Measurements from ENCODE around the gene ABCC4. TPM values are rescaled to one million over a fixed set of nuclear protein-coding genes. Genes with fewer than 3 reads are reported as not detected.

Gene ABCC4
- total RNA-seq, 1 experiment from 2014 or later, result 17.0 TPM

DNA sequence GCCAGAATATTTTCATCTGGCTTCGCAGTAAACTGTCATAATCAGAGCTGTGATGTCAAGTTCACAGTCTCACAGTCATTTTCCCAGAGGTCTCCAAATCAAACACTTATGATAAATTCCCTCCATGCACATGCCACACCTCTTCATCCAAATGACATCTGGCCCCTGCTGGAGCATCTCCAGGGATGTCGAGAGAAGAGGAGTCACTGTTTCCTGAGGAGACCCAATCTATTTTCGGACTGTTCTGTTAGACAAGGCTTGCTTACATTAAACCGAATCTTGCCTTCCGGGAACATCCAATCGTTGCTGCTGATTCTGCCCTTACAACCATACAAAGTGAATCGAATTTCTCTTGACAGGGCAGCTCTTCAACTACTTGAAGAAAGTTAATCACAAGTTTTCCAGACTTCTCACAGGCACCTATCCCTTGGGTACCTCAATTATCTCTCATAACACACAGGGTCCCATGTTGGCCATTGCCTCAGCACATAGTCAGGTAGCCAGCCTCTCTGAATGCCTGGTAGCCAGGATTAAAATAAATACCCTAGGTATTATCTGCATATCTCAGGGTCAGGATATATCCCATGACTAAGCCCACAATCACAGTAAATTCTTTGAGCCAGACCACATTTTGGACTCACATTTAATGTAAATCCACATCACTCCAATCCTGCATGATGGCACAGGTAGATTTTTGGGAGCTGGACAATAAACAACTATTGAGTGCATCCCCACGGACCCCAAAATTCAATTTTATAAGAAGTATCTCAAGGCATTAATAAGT is 182.5 kb downstream of the ABCC4 start:
- intact Hi-C loops (cut with micrococcal nuclease; ENCODE audit: unreplicated experiment), result no loop called here
- Histone ChIP-seq H4K20me1 (ENCODE audit: insufficient read depth) (no peaks in the 10 kb centered on the region), H3K4me2 (no peak overlapping the region), H3K27me3 (ENCODE audit: insufficient read depth, low read depth) (no peaks in the 10 kb centered on the region), H3F3A (ENCODE audit: insufficient read depth, low read depth) (no peaks in the 10 kb centered on the region), H3K36me3 (ENCODE audit: low read depth) (no peaks in the 10 kb centered on the region), H3K4me3 (no peak overlapping the region), H3K4me1 (replicated peaks; ENCODE audit: insufficient read depth) (no peaks in the 10 kb centered on the region), H3K9me3 (ENCODE audit: insufficient read depth, low read depth) (no peaks in the 10 kb centered on the region), H3K9me2 (ENCODE audit: insufficient read depth) (no peaks in the 10 kb centered on the region), H3K27ac (no peak overlapping the region), H2AFZ (no peak overlapping the region), H3K79me2 (ENCODE audit: low read depth) (no peaks in the 10 kb centered on the region)
- CTCF ChIA-PET, result no interaction called here
- no peak for DNase-seq
- no TSS peak for BruUV-seq (replicated peaks)
- TF ChIP-seq, protein P1, sequence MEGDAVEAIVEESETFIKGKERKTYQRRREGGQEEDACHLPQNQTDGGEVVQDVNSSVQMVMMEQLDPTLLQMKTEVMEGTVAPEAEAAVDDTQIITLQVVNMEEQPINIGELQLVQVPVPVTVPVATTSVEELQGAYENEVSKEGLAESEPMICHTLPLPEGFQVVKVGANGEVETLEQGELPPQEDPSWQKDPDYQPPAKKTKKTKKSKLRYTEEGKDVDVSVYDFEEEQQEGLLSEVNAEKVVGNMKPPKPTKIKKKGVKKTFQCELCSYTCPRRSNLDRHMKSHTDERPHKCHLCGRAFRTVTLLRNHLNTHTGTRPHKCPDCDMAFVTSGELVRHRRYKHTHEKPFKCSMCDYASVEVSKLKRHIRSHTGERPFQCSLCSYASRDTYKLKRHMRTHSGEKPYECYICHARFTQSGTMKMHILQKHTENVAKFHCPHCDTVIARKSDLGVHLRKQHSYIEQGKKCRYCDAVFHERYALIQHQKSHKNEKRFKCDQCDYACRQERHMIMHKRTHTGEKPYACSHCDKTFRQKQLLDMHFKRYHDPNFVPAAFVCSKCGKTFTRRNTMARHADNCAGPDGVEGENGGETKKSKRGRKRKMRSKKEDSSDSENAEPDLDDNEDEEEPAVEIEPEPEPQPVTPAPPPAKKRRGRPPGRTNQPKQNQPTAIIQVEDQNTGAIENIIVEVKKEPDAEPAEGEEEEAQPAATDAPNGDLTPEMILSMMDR (conservative IDR thresholded peaks at IDR 0.05), result no peak
- no peak for TF ChIP-seq EZH2 (IDR thresholded peaks at IDR 0.05; ENCODE audit: low read depth)
- POLR2A ChIA-PET (ENCODE audit: unreplicated experiment), result no interaction called here

DNA sequence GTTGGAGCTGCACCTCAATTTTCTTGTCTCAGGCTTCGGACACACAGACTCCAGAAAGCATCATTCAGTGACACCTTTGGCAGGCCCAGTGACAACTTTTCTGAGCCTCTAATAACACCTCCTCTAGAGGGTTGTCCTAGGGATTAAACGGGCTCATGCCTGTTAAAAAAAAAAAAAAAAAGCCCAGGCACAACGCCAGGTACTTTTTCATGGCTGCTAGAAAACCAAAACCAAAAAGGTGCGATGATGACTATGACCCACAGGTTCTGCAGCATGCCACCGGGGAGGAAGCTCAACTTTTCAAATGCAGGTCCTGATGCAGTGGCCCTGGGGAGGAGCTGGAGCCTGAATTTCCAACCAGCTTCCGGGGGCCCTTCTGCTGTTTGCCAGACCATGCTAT is 184.2 kb downstream of the ABCC4 start:
- Histone ChIP-seq H3K9me3 (ENCODE audit: insufficient read depth, low read depth) (no peaks in the 10 kb centered on the region), H4K20me1 (ENCODE audit: insufficient read depth) (no peaks in the 10 kb centered on the region), H3K4me3 (no peak overlapping the region), H3K4me2 (no peak overlapping the region), H3K27me3 (ENCODE audit: insufficient read depth, low read depth) (no peaks in the 10 kb centered on the region), H3K9me2 (ENCODE audit: insufficient read depth) (no peaks in the 10 kb centered on the region), H3K27ac (no peak overlapping the region), H2AFZ (no peak overlapping the region), H3K79me2 (ENCODE audit: low read depth) (no peaks in the 10 kb centered on the region), H3K36me3 (ENCODE audit: low read depth) (no peaks in the 10 kb centered on the region), H3F3A (ENCODE audit: insufficient read depth, low read depth) (no peaks in the 10 kb centered on the region), H3K4me1 (replicated peaks; ENCODE audit: insufficient read depth) (no peaks in the 10 kb centered on the region)
- ChIA-PET CTCF (interaction anchor here (0.6 kb wide), 2 partner anchors 86 to 288 kb away, joined by 5 to 7 read pairs; no protein-coding TSS in a partner anchor), POLR2A (ENCODE audit: unreplicated experiment) (no interaction called here)
- intact Hi-C loops (cut with micrococcal nuclease; ENCODE audit: unreplicated experiment), result no loop called here
- TF ChIP-seq, protein P1 (conservative IDR thresholded peaks at IDR 0.05), result no peak
- TF ChIP-seq EZH2 (IDR thresholded peaks at IDR 0.05; ENCODE audit: low read depth), result no peak
- DNase-seq, result peak in 1 of 2 experiments; percentile 25
- no TSS peak for BruUV-seq (replicated peaks)

DNA sequence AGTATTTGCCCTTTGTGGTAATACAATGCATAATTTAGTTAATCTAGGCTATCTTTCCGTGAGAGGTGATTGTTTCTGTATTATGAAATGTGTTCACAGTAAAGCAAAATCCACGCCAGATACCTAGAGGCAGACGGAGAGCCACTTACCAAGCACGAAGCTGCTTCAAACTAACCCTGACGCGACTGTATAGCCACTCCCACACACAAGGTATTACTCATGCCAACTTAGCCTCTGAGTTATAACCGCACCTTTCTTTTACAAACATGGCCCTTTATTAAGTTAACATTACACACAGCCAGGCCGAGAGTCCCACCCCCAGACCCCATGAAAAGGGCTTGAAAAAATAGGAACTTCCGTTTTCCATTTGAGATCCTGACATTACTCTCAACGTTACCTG is 185.7 kb downstream of the ABCC4 start:
- no peak overlapping the region for H3K27ac ChIP-seq
- no peak overlapping the region for H3K4me2 ChIP-seq
- H3K79me2 ChIP-seq (ENCODE audit: low read depth), result no peaks in the 10 kb centered on the region
- H3K9me3 ChIP-seq (ENCODE audit: insufficient read depth, low read depth), result no peaks in the 10 kb centered on the region
- BruUV-seq (replicated peaks), result no TSS peak
- peak in 1 of 2 experiments; percentile 40 for DNase-seq
- no peak for TF ChIP-seq EZH2 (IDR thresholded peaks at IDR 0.05; ENCODE audit: low read depth)
- TF ChIP-seq, protein P1 (conservative IDR thresholded peaks at IDR 0.05), result no peak
- no peaks in the 10 kb centered on the region for H3K4me1 ChIP-seq (replicated peaks; ENCODE audit: insufficient read depth)
- no peaks in the 10 kb centered on the region for H4K20me1 ChIP-seq (ENCODE audit: insufficient read depth)
- H3K9me2 ChIP-seq (ENCODE audit: insufficient read depth), result no peaks in the 10 kb centered on the region
- H2AFZ ChIP-seq, result no peak overlapping the region
- intact Hi-C loops (cut with micrococcal nuclease; ENCODE audit: unreplicated experiment), result no loop called here
- H3K27me3 ChIP-seq (ENCODE audit: insufficient read depth, low read depth), result no peaks in the 10 kb centered on the region
- POLR2A ChIA-PET (ENCODE audit: unreplicated experiment), result interaction anchor here (0.6 kb wide), 1 partner anchor 28 kb away, joined by 4 read pairs; no protein-coding TSS in a partner anchor
- H3K36me3 ChIP-seq (ENCODE audit: low read depth), result no peaks in the 10 kb centered on the region
- H3K4me3 ChIP-seq, result no peak overlapping the region
- CTCF ChIA-PET, result interaction anchor here (0.6 kb wide), 1 partner anchor 448 kb away, joined by 3 read pairs; no protein-coding TSS in a partner anchor
- H3F3A ChIP-seq (ENCODE audit: insufficient read depth, low read depth), result no peaks in the 10 kb centered on the region

Data from PC-9 (cell line).